HUES48 (cell line): ENCODE results near the gene GRM5.
"Not testable (repeated sequence)": the region's sequence is repeated elsewhere in the genome, so short reads cannot be mapped to it uniquely, and the experiment has no call there.

ENCODE experiments used
- H3K27ac ChIP-seq: one replicate; pipeline ENCODE4 v1.7.0; 2013; ENCODE audit warnings: low read depth, low read length, inconsistent platforms
- H3K27me3 ChIP-seq: 2 replicates; pipeline ENCODE4 v1.6.1; 2013; ENCODE audit warnings: mild to moderate bottlenecking, low read length; ENCODE audit not compliant: control insufficient read depth, insufficient read depth
- H3K36me3 ChIP-seq: 2 replicates; pipeline ENCODE4 v1.6.1; 2013; ENCODE audit warnings: low read length; ENCODE audit not compliant: control insufficient read depth, insufficient read depth
- H3K4me1 ChIP-seq: 2 replicates; pipeline ENCODE4 v1.6.1; 2013; ENCODE audit warnings: mild to moderate bottlenecking, low read length; ENCODE audit not compliant: control insufficient read depth, insufficient read depth
- H3K4me3 ChIP-seq: 2 replicates; pipeline ENCODE4 v1.5.1; 2013; ENCODE audit warnings: mild to moderate bottlenecking, low read depth, low read length
- H3K9ac ChIP-seq: 2 replicates; pipeline ENCODE4 v1.6.1; 2013; ENCODE audit warnings: mild to moderate bottlenecking, low read depth, low read length, moderate library complexity
- H3K9me3 ChIP-seq: 2 replicates; pipeline ENCODE4 v1.6.1; 2013; ENCODE audit warnings: low read length; ENCODE audit not compliant: control insufficient read depth, insufficient read depth

GRM5 gene

DNA sequence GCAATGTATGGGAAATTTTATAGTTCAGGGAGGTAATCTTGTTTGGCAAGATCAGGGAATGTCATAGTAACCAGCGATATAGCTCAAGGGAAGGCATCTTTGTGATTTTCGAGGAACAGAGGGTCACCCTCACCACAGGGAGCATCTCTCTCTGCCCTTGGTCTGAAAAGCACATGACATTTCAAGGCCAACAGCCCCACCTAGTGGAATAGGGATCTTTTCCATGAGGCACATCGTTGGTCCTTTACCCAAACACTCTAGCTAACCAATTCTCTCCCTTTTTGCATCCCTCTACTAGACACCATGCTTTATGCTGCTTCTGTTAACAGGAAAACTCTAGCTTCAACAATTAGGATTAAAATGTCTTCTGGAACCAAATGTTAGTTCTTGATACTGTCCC lies 179.0 kb downstream of the GRM5 start:
- H3K27ac ChIP-seq = no peak overlapping the region
- no peak overlapping the region for H3K9ac ChIP-seq
- H3K9me3 ChIP-seq = peaks cover 3% of the 10 kb centered on the region
- no peaks in the 10 kb centered on the region for H3K27me3 ChIP-seq
- H3K36me3 ChIP-seq = no peaks in the 10 kb centered on the region
- no peaks in the 10 kb centered on the region for H3K4me1 ChIP-seq
- no peak overlapping the region for H3K4me3 ChIP-seq

DNA sequence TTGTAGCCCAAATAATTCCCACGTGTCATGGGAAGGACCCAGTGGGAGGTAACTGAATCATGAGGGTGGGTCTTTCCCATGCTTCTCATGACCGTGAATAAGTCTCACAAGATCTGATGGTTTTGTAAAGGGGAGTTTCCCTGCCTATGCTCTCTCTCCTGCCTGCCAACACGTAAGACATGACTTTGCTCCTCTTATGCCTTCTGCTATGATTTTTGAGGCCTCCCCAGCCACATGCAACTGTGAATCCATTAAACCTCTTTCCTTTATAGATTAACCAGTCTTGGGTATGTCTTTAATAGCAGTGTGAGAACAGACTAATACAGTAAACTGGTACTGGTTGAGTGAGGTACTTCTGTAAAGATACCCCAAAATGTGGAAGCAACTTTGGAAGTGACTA lies 183.0 kb downstream of the GRM5 start:
- H3K27ac ChIP-seq, H3K4me1 ChIP-seq, H3K9ac ChIP-seq, H3K36me3 ChIP-seq, H3K9me3 ChIP-seq, H3K4me3 ChIP-seq, H3K27me3 ChIP-seq: not testable (repeated sequence)

DNA sequence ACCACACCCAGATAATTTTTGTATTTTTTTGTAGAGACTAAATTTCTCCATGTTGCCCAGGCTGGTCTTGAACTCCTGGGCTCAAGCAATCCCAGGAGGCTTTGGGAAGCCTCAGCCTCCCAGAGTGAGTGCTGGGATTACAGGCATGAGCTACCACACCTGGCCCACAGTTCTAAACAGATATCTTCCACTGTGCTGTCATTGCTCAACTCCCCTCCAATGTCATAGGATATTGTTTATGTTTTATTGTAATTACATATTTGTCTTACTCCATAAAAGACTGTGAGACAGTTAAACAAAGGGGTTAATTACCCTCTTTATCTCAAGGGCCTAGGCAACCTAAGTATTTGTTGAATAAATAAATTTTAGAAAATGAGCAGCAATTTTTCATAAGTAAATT lies 204.2 kb downstream of the GRM5 start:
- Histone ChIP-seq H3K9ac (no peak overlapping the region), H3K27me3 (no peaks in the 10 kb centered on the region), H3K4me3 (no peak overlapping the region), H3K36me3 (no peaks in the 10 kb centered on the region), H3K4me1 (peaks cover 4% of the 10 kb centered on the region; the same call in 1 of the 2 replicates), H3K27ac (no peak overlapping the region), H3K9me3 (no peaks in the 10 kb centered on the region)

DNA sequence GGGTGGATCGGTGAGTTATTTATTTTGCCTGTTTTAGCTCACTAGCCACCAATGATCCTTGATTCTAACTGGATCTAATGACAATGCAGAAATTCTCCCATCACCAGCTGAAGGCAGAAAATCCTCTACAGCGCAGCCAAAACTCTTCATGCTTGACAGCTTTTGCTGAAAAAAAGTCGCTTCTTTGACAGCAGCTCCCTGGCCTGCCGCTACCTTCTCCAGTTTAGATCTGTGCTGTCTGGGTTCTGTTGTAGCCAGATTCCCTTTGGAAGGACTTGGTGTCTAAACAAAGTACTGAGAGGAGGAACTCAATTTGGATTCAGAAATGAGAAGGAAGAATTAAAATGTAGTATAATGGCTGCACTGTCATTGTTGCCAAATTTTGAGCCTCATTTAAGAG lies 205.4 kb downstream of the GRM5 start:
- H3K27me3 ChIP-seq, H3K27ac ChIP-seq, H3K9me3 ChIP-seq, H3K4me1 ChIP-seq, H3K36me3 ChIP-seq, H3K4me3 ChIP-seq, H3K9ac ChIP-seq: not testable (repeated sequence)

DNA sequence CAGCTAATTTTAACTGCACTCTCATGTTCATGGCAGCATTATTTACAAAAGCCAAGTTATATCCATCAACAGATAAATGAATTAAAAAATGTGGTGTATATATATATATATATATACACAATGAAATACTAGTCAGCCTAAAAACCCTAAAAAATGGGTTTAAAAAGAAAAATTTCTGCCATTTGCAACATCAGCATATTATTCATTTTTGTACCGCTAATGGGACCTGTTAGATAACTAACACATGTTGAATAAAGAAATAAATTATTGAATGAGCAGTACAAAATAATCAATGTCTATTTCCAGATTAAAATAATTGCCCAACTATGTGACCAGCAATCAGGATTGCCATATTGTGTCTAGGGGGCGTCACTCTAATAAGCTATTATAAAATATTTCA lies 211.8 kb downstream of the GRM5 start:
- not testable (repeated sequence) for H3K9ac ChIP-seq, H3K36me3 ChIP-seq, H3K9me3 ChIP-seq, H3K4me3 ChIP-seq, H3K4me1 ChIP-seq, H3K27me3 ChIP-seq, H3K27ac ChIP-seq

DNA sequence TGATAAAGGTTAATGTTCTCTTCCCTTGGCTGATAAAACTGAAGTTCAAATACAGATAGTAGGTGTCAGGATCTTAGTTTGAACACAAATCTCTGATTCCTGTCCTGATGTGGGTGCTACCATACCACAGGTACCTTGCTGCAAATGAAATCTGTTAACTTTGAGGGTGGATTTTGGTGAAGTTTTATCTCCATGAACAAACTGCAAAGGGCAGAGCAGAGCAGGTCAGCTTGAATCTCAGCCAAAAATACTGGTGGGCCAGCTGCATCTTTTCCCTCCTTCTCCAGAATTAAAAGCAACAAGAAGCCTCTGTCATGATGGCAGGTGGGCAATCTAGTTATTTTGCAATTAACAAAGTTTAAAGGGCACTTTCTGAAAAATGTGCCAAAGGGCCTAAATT lies 214.2 kb downstream of the GRM5 start:
- H3K36me3 ChIP-seq, H3K27me3 ChIP-seq, H3K4me1 ChIP-seq, H3K4me3 ChIP-seq, H3K9me3 ChIP-seq, H3K27ac ChIP-seq, H3K9ac ChIP-seq: not testable (repeated sequence)

DNA sequence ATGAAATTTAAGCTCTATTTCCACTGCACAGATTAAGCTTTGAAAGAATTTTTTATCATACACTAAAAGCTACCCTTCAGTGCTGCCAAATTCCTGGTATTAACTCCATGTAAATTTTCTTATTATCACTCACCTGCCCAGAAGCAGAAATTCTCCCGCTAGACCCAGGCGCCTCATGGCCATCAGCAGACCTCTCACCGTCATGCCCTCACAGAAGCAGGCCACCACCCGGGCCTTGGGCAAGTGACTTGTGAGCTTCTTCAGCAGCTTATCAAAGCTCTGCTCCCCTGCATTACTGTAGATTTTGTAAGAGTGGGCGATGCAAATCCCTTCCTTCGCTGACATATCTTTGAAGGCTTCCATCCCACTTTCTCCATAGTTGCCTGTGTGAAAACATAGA lies 216.0 kb downstream of the GRM5 start:
- H3K4me3 ChIP-seq, H3K9ac ChIP-seq, H3K4me1 ChIP-seq: not testable (repeated sequence)

DNA sequence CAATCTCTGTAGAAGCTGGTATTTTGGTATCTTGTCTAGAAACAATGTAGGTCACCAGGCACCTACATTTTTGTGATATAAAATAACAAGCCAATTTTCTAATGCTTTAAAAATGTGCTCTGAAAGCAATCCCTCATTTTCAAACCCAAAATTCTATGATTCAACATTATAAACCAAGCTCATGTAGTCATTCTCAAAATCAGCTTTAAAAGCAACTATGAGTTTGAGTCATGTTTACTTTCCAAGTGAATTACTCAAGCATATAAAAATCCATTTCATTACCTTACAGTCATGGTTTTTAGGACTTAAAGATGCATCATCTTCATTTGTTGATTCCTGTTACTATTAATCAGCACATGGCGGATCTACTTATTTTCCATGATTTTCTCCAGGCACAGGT lies 216.4 kb downstream of the GRM5 start:
- no peaks in the 10 kb centered on the region for H3K9me3 ChIP-seq
- no peaks in the 10 kb centered on the region for H3K4me1 ChIP-seq
- H3K4me3 ChIP-seq = no peak overlapping the region
- no peak overlapping the region for H3K9ac ChIP-seq
- no peaks in the 10 kb centered on the region for H3K27me3 ChIP-seq
- no peaks in the 10 kb centered on the region for H3K36me3 ChIP-seq
- H3K27ac ChIP-seq = no peak overlapping the region

More for the DNA sequence above, 216.0 kb downstream of the GRM5 start:
- not testable (repeated sequence) for H3K36me3 ChIP-seq, H3K27me3 ChIP-seq, H3K9me3 ChIP-seq, H3K27ac ChIP-seq

DNA sequence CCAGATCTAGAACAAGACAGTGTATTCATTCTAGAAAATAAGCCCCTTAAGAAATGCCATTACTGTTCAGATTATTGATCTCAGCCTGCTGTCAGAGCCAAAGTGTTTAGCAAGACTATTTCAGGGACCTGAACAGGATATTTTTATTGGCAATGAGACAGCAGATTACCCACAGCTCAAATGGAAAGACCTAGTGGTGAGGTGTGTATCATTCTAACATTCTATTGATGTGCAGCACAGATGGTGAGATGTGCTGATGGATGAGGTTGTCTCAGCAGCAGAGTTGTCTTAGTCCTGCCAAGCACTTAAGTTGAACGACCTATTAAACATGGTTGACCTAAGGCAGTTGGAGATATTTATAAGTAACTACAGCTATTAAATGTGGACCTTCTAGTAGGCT lies 219.5 kb downstream of the GRM5 start:
- not testable (repeated sequence) for H3K9me3 ChIP-seq, H3K27ac ChIP-seq, H3K36me3 ChIP-seq, H3K9ac ChIP-seq, H3K4me1 ChIP-seq, H3K27me3 ChIP-seq, H3K4me3 ChIP-seq

DNA sequence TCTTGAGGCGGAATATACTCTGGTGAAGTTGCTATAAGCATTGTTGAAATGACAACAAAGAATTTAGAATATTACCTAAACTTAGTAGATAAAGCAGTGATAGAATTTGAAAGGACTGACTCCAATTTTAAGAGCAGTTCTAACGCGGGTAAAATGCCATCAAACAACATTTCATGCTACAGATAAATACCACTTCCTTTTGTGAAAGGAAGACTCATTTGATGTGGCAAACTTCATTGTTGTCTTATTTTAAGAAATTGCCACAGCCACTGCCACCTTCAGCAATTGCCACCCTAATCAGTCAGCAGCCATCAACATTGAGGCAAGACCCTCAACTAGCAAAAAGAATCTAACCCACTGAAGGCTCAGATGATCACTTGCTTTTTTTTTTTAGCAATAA lies 220.8 kb downstream of the GRM5 start:
- not testable (repeated sequence) for H3K36me3 ChIP-seq, H3K27me3 ChIP-seq, H3K9ac ChIP-seq, H3K4me1 ChIP-seq, H3K4me3 ChIP-seq, H3K27ac ChIP-seq, H3K9me3 ChIP-seq

DNA sequence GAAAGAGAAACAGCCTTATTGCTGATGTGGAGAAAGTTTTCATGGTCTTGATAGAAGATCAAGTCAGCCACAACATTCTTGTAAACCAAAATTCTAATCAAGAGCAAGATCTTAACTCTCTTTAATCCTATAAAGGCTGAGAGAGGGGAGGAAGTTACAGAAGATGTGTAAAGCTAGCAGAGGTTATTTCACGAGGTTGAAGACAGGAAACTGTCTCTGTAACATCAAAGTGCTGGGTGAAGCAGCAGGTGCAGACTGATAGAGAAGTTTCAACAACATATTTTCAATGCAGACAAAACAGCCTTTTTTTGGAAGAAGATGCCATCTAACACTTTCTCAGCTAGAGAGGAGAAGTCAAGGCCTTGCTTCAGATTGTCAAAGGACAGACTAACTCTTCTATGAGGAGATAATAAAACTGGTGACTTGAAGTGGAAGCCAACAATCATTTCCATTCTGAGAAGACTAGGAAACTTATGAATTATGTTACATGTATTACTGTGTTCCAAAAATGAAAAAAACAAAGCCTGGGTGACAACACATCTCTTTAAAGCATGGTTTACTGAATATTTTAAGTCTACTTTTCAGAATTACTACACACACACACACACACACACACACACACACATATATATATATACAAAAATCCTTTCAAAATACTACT lies 221.9 kb downstream of the GRM5 start:
- H3K4me3 ChIP-seq, H3K36me3 ChIP-seq, H3K27me3 ChIP-seq, H3K9me3 ChIP-seq, H3K9ac ChIP-seq, H3K27ac ChIP-seq, H3K4me1 ChIP-seq: not testable (repeated sequence)

DNA sequence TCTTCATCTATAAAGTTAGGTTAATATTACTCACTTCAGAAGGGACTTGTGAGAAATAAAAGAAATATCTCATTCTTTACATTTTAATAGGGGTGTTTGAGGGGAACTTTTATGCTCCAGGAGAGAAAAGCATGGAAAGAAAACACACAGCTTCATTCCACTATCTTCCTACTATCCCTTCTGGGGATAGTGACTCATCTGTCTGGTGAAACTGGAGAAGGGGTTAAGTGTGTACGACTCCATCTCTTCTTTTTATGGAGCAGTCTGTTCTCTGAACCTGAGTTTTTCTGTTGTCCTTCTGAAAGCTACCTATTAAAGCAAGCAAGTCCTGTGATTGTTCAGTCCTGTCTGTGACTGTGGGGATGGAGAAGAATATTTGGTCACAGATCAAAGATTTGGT lies 227.6 kb downstream of the GRM5 start:
- H3K9me3 ChIP-seq, H3K4me1 ChIP-seq, H3K9ac ChIP-seq, H3K36me3 ChIP-seq, H3K27me3 ChIP-seq, H3K27ac ChIP-seq, H3K4me3 ChIP-seq: not testable (repeated sequence)
